ENCODE measurements around the gene CALHM1.
A peak's percentile ranks its signal among the peaks of the same experiment; 100 is the strongest.
"Not testable (repeated sequence)": the region's sequence is repeated elsewhere in the genome, so short reads cannot be mapped to it uniquely, and the experiment has no call there.

CALHM1 gene

GRCh38 chr10:103493916-103494877, 35.5 kb upstream of the CALHM1 start:
- H3K9me3 Mint-ChIP-seq, result no peaks in the 10 kb centered on the region
- peaks cover 30% of the 10 kb centered on the region for H3K27me3 Mint-ChIP-seq
- H3K4me3 Mint-ChIP-seq, result peak overlapping the region; percentile 66
- H3K36me3 Mint-ChIP-seq, result no peaks in the 10 kb centered on the region
- peaks cover 29% of the 10 kb centered on the region for H3K4me1 Mint-ChIP-seq
- H3K27ac Mint-ChIP-seq, result no peak overlapping the region
- peak in 1 of 2 donors; percentile 44 for DNase-seq (ENCODE audit: low spot score in 2 of 2)
- peak; percentile 19 for ATAC-seq (ENCODE audit: low read depth)

- DNase-seq (ENCODE audit: low spot score in 2 of 2), result no peak
- Mint-ChIP-seq H3K27ac (no peak within 1 kb of the TSS), H3K27me3 (peaks cover 27% of the 10 kb centered on the region), H3K9me3 (no peaks in the 10 kb centered on the region), H3K4me3 (peak within 1 kb of the TSS; percentile 86), H3K36me3 (no peaks in the 10 kb centered on the region), H3K4me1 (peaks cover 29% of the 10 kb centered on the region)
- peak; percentile 23 for ATAC-seq (ENCODE audit: low read depth)
Observed at GRCh38 chr10:103493362-103493915, 34.7 kb upstream of the CALHM1 start, which contains the start of gene NEURL1. NEURL1 (plus strand) TSS chr10:103493705; CDS start chr10:103494388, 683 bp downstream.

- Mint-ChIP-seq H3K27ac (no peak overlapping the region), H3K27me3 (peaks cover 26% of the 10 kb centered on the region), H3K36me3 (no peaks in the 10 kb centered on the region), H3K9me3 (no peaks in the 10 kb centered on the region), H3K4me1 (peaks cover 29% of the 10 kb centered on the region), H3K4me3 (peak overlapping the region; percentile 86)
- ATAC-seq (ENCODE audit: low read depth) (no peak), DNase-seq (ENCODE audit: low spot score in 2 of 2) (no peak)
Observed at GRCh38 chr10:103492655-103493261, 34.1 kb upstream of the CALHM1 start.

GRCh38 chr10:103491729-103492364, 33.1 kb upstream of the CALHM1 start:
- Mint-ChIP-seq H3K9me3 (no peaks in the 10 kb centered on the region), H3K27me3 (peaks cover 21% of the 10 kb centered on the region), H3K27ac (peak overlapping the region; percentile 86), H3K4me1 (peaks cover 29% of the 10 kb centered on the region), H3K36me3 (no peaks in the 10 kb centered on the region), H3K4me3 (peak overlapping the region; percentile 11)
- no peak for ATAC-seq (ENCODE audit: low read depth)
- no peak for DNase-seq (ENCODE audit: low spot score in 2 of 2)

GRCh38 chr10:103490986-103491314, 32.2 kb upstream of the CALHM1 start:
- Mint-ChIP-seq H3K36me3 (no peaks in the 10 kb centered on the region), H3K4me3 (no peak overlapping the region), H3K9me3 (no peaks in the 10 kb centered on the region), H3K27me3 (peaks cover 19% of the 10 kb centered on the region), H3K27ac (peak overlapping the region; percentile 86), H3K4me1 (peaks cover 29% of the 10 kb centered on the region)
- ATAC-seq (ENCODE audit: low read depth) (peak; percentile 23), DNase-seq (ENCODE audit: low spot score in 2 of 2) (no peak)

GRCh38 chr10:103487410-103487708, 28.7 kb upstream of the CALHM1 start:
- ATAC-seq (ENCODE audit: low read depth) (no peak), DNase-seq (ENCODE audit: low spot score in 2 of 2) (no peak)
- no peaks in the 10 kb centered on the region for H3K9me3 Mint-ChIP-seq
- peaks cover 8% of the 10 kb centered on the region for H3K27me3 Mint-ChIP-seq
- no peak overlapping the region for H3K27ac Mint-ChIP-seq
- no peak overlapping the region for H3K4me3 Mint-ChIP-seq
- peaks cover 23% of the 10 kb centered on the region for H3K4me1 Mint-ChIP-seq
- H3K36me3 Mint-ChIP-seq, result no peaks in the 10 kb centered on the region

GRCh38 chr10:103486635-103487409, 28.1 kb upstream of the CALHM1 start:
- not testable (repeated sequence) for DNase-seq (ENCODE audit: low spot score in 2 of 2); H3K27me3 Mint-ChIP-seq; H3K27ac Mint-ChIP-seq; H3K36me3 Mint-ChIP-seq; ATAC-seq (ENCODE audit: low read depth); H3K4me3 Mint-ChIP-seq; H3K9me3 Mint-ChIP-seq
- H3K4me1 Mint-ChIP-seq, result peaks cover 26% of the 10 kb centered on the region

GRCh38 chr10:103481974-103482531, 23.4 kb upstream of the CALHM1 start:
- H3K9me3 Mint-ChIP-seq, result no peaks in the 10 kb centered on the region
- peak in 1 of 2 donors; percentile 63 for DNase-seq (ENCODE audit: low spot score in 2 of 2)
- H3K4me3 Mint-ChIP-seq, result no peak overlapping the region

GRCh38 chr10:103480521-103480920, 21.8 kb upstream of the CALHM1 start:
- DNase-seq (ENCODE audit: low spot score in 2 of 2), result no peak
- Mint-ChIP-seq H3K4me1 (peaks cover 9% of the 10 kb centered on the region), H3K9me3 (no peaks in the 10 kb centered on the region), H3K27ac (no peak overlapping the region), H3K36me3 (no peaks in the 10 kb centered on the region), H3K27me3 (no peaks in the 10 kb centered on the region), H3K4me3 (no peak overlapping the region)
- ATAC-seq (ENCODE audit: low read depth), result no peak

More at GRCh38 chr10:103481974-103482531, 23.4 kb upstream of the CALHM1 start:
- peak; percentile 85 for ATAC-seq (ENCODE audit: low read depth)
- no peak overlapping the region for H3K27ac Mint-ChIP-seq
- no peaks in the 10 kb centered on the region for H3K27me3 Mint-ChIP-seq
- H3K4me1 Mint-ChIP-seq, result peaks cover 9% of the 10 kb centered on the region
- H3K36me3 Mint-ChIP-seq, result no peaks in the 10 kb centered on the region

GRCh38 chr10:103479135-103479534, 20.4 kb upstream of the CALHM1 start, which contains the start of gene CALHM3:
CALHM3 (minus strand) TSS chr10:103479240; CDS start chr10:103479032, 208 bp downstream.
- ATAC-seq (ENCODE audit: low read depth) (no peak), DNase-seq (ENCODE audit: low spot score in 2 of 2) (no peak)
- Mint-ChIP-seq H3K36me3 (no peaks in the 10 kb centered on the region), H3K4me1 (peaks cover 10% of the 10 kb centered on the region), H3K4me3 (no peak within 1 kb of the TSS), H3K27ac (peak within 1 kb of the TSS; percentile 36), H3K27me3 (no peaks in the 10 kb centered on the region), H3K9me3 (peaks cover under 1% of the 10 kb centered on the region)

- no peak overlapping the region for H3K4me3 Mint-ChIP-seq
- no peaks in the 10 kb centered on the region for H3K36me3 Mint-ChIP-seq
- H3K27me3 Mint-ChIP-seq, result no peaks in the 10 kb centered on the region
- peaks cover 12% of the 10 kb centered on the region for H3K4me1 Mint-ChIP-seq
- DNase-seq (ENCODE audit: low spot score in 2 of 2) (no peak), ATAC-seq (ENCODE audit: low read depth) (no peak)
- H3K9me3 Mint-ChIP-seq, result peaks cover 2% of the 10 kb centered on the region
- H3K27ac Mint-ChIP-seq, result peak overlapping the region; percentile 36
Observed at GRCh38 chr10:103478671-103479070, 20.0 kb upstream of the CALHM1 start.

GRCh38 chr10:103476046-103476768, 17.5 kb upstream of the CALHM1 start:
- H3K4me1 Mint-ChIP-seq, result peaks cover 13% of the 10 kb centered on the region
- H3K27me3 Mint-ChIP-seq, result no peaks in the 10 kb centered on the region
- no peaks in the 10 kb centered on the region for H3K36me3 Mint-ChIP-seq
- H3K27ac Mint-ChIP-seq, result no peak overlapping the region
- H3K4me3 Mint-ChIP-seq, result no peak overlapping the region
- ATAC-seq (ENCODE audit: low read depth) (peak; percentile 29), DNase-seq (ENCODE audit: low spot score in 2 of 2) (no peak)
- H3K9me3 Mint-ChIP-seq, result peaks cover 2% of the 10 kb centered on the region

Data from memory B cell (primary cell).